Ishikawa (cell line): ENCODE data around the gene ZBTB20.

Source experiments
- CEBPB ChIP-seq: IDR thresholded peaks from 2 replicates; pipeline ENCODE4 v1.6.1; 2012
- CREB1 ChIP-seq: IDR thresholded peaks from 2 replicates; pipeline ENCODE4 v1.6.1; 2012; ENCODE audit warnings: low read depth
- EP300 ChIP-seq: IDR thresholded peaks from 2 replicates; pipeline ENCODE4 v1.6.1; 2012; ENCODE audit warnings: borderline replicate concordance
- FOXM1 ChIP-seq: IDR thresholded peaks from 2 replicates; pipeline ENCODE4 v1.6.1; 2012; ENCODE audit warnings: low read depth, borderline replicate concordance
- MAX ChIP-seq: IDR thresholded peaks from 2 replicates; pipeline ENCODE4 v1.6.1; 2012
- NFIC ChIP-seq: IDR thresholded peaks from 2 replicates; pipeline ENCODE4 v1.6.1; 2012
- REST ChIP-seq: IDR thresholded peaks from 2 replicates; pipeline ENCODE4 v1.6.1; 2012; ENCODE audit warnings: low read depth, mild to moderate bottlenecking
- TAF1 ChIP-seq: IDR thresholded peaks from 2 replicates; pipeline ENCODE4 v1.6.1; 2012; ENCODE audit warnings: low read depth, mild to moderate bottlenecking
- TCF12 ChIP-seq: IDR thresholded peaks from 2 replicates; pipeline ENCODE4 v1.6.1; 2012; ENCODE audit warnings: low read depth
- TEAD4 ChIP-seq: IDR thresholded peaks from 2 replicates; pipeline ENCODE4 v1.6.1; 2012
- YY1 ChIP-seq: IDR thresholded peaks from 2 replicates; pipeline ENCODE4 v1.6.1; 2012; ENCODE audit warnings: low read depth

GRCh38 chr3:114418724-114419543 is 728.2 kb downstream of the ZBTB20 start:
- no peak for TF ChIP-seq EP300
- no peak for TF ChIP-seq CEBPB
- TF ChIP-seq MAX = no peak
- TF ChIP-seq CREB1 = no peak
- TF ChIP-seq FOXM1 = no peak
- no peak for TF ChIP-seq TAF1
- no peak for TF ChIP-seq REST
- TF ChIP-seq NFIC = no peak
- peak; percentile 82 for TF ChIP-seq TEAD4
- no peak for TF ChIP-seq YY1
- no peak for TF ChIP-seq TCF12
